GM21528 (cell line): ENCODE results near the gene RNASEH2C.
A peak's percentile ranks its signal among the peaks of the same experiment; 100 is the strongest.
"Not testable (repeated sequence)": the region's sequence is repeated elsewhere in the genome, so short reads cannot be mapped to it uniquely, and the experiment has no call there.

Experiments
- ATAC-seq: cut with Tn5 transposase; IDR thresholded peaks from one replicate; pipeline ENCODE4 v1.9.1; 2021; ENCODE audit warnings: mild to moderate bottlenecking, moderate library complexity; ENCODE audit not compliant: unreplicated experiment, low FRiP score

The RNASEH2C gene

DNA sequence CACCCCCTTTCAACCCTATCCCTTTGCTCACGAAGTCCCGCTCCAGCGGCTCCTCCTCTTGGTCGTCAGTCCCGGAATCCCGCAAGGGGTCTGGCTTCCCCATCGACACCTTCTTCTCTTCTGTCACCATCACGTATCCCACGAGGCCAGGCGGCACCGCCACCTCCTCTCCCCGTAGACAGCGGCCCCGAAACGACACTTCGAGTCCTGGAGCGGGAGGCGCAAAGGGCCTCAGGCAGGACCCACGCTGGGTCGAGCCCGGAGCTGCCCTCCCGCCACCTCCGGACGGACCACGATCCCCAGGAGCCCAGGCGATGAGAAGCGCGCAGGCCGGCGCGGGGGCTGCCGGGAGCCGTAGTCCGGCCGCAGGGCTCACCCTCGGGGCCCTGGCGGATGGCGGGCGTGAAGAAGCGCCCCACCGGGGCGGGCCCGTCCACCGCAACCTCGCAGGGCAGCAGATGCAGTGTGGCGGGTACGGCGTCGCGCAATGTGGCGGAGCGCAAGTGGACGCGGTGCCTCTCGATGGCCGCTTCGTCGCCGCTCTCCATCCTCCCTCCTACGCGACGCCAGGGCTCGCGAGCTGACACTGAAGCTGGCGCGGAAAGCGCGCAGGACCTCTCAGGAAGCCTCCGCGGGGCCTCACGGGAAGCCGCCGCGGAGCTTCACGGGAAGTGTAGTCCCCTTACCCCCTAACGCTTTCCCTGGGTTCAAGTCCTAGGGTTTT, at the start of gene RNASEH2C:
RNASEH2C (minus strand) TSS at position 588 of the 724 bp plus-strand sequence; CDS start at position 548, 40 bp downstream.
- peak; percentile 52 for ATAC-seq

- ATAC-seq, result not testable (repeated sequence)
Observed at GRCh38 chr11:65767806-65768205, 47.2 kb upstream of the RNASEH2C start.

DNA sequence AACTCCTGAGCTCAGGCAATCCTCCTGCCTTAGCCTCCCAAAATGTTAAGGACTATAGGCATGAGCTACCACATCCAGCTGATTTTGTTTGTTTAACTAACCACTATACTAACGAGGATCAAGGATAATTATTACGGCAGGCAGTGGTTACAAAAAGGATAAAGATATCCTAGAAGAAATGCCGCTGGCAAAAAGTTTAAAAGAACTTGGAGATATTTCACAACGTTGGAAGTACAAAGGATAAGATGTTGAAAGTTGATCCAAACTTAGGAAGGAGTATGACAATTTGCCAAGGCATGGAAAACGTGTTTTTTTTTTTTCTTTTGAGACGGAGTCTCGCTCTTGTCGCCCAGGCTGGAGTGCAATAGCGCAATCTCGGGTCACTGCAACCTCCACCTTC, 46.8 kb upstream of the RNASEH2C start:
- no peak for ATAC-seq

GRCh38 chr11:65766535-65766934, 45.9 kb upstream of the RNASEH2C start:
- ATAC-seq, result no peak

- no peak for ATAC-seq
Observed at GRCh38 chr11:65764434-65764833, 43.8 kb upstream of the RNASEH2C start.

DNA sequence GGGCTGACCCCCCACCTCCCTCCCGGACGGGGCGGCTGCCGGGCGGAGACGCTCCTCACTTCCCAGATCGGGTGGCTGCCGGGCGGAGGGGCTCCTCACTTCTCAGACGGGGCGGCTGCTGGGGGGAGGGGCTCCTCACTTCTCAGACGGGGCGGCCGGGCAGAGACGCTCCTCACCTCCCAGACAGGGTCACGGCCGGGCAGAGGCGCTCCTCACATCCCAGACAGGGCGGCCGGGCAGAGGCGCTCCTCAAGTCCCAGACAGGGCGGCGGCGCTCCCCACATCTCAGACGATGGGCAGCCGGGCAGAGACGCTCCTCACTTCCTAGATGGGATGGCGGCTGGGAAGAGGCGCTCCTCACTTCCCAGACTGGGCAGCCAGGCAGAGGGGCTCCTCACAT, 42.2 kb upstream of the RNASEH2C start:
- ATAC-seq, result not testable (repeated sequence)

DNA sequence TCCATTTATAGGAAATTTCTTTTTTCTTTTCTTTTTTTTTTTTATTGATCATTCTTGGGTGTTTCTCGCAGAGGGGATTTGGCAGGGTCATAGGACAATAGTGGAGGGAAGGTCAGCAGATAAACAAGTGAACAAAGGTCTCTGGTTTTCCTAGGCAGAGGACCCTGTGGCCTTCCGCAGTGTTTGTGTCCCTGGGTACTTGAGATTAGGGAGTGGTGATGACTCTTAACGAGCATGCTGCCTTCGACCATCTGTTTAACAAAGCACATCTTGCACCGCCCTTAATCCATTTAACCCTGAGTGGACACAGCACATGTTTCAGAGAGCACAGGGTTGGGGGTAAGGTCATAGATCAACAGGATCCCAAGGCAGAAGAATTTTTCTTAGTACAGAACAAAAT, 41.6 kb upstream of the RNASEH2C start:
- ATAC-seq, result not testable (repeated sequence)

DNA sequence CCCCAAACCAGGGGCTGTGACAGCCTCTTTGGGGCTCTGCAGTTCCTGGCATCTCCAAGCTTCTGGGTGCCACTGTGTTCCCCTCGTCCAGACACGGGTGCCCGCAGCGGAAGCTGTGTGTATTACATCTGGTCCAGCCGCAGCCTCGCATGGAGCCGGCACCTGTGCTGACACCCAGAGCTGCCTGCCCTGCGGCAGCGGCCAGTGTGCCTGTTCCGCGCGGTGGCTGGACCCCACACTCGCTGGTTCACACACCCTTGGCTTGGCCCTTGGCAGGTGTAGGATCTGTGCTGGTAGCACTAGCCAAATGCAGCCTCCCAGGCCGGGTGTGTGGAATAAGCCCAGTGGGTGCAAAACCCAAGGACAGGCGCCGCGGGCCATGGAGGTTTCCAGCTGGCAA, 24.5 kb upstream of the RNASEH2C start:
- ATAC-seq, result no peak

- no peak for ATAC-seq
Observed at GRCh38 chr11:65744699-65745042, 24.1 kb upstream of the RNASEH2C start.

DNA sequence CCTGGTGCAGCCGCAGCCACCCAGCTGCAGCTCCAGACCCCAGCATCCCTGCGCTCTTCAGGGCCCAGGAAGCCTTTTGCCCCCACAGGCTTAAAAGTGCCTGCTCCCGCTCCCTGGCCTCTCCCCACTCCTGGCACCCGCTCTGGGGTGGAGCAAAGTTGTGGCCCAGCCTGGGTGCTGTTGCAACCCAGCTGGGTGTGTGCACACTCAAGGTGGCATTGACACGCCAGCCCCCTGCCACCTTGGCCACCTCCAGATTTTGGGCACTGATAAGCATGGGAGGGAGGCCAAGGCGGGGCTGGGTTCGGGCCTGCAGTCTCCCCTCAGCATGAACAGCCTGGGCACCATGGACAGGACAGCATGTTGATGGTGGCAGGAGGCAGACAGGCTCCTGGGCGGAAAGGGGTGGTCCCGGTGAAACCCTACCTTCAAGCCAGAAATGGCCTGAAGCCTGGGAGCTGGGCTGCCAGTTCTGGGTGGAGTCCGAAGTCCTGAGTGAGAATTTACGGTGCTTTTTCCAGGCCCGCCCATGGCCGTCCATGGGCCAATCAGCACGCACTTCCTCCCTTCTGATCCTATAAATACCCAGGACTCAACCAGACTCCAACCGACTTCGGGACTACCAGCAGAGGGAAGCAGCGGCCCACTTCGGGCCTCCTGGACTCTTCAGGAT, 23.6 kb upstream of the RNASEH2C start:
- no peak for ATAC-seq

GRCh38 chr11:65743681-65744025, 23.1 kb upstream of the RNASEH2C start:
- no peak for ATAC-seq

DNA sequence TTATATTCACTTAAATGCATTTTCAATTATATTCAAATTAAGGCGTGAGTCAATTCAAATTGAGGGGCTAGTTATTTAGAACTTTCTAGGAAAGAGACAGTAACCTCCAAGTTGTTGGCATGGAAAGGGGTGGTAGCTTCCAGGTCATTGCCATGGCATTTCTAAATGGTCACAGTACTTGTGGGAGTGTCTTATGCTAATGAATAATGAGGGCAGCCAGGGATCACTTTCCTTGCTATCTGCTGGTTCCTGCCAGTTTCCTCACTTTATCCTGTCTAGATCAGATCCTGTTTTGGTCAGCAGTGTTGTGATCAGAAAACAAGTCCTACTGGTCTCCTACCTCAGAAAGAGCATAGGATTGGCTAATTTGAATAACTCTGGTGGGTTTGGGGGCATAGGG, 21.8 kb upstream of the RNASEH2C start:
- no peak for ATAC-seq

GRCh38 chr11:65741185-65741584, 20.6 kb upstream of the RNASEH2C start:
- no peak for ATAC-seq

DNA sequence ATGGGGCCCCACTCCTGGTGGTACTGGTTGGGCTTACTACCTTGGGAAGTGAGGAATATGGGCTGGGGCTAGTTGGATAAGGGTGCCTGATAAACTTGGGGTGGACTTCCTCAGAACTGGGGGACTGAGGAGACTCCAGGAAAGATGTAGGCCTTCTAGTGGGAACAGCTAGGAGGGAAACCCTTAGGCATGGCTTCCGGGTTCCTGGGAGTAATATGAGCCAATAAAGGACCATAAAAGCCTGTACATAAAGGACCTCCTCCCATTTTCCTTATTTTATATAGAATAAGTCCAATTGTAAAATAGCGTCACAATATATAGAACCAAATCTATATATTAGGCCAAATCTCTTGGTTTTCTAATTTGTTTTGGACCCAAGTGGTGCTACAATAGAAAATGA, 18.4 kb upstream of the RNASEH2C start:
- ATAC-seq, result no peak

DNA sequence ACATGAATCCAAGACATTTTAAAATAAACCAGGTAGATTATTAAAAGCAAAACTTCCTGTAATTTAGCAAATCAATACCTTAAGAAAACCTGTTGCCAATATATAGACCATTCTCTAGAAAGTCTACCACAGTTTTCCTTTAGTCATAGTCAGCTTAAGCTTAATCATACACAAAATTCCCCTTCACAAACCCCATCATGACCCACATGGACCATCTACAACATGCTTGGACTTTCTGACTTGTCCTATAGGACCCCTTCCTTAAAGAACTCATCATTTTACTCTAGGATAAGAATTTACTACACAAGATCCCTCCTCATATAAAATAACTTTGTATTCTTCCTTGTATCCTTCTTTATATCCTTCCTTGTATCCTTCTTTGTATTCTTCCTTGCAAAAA, 16.2 kb upstream of the RNASEH2C start:
- no peak for ATAC-seq

DNA sequence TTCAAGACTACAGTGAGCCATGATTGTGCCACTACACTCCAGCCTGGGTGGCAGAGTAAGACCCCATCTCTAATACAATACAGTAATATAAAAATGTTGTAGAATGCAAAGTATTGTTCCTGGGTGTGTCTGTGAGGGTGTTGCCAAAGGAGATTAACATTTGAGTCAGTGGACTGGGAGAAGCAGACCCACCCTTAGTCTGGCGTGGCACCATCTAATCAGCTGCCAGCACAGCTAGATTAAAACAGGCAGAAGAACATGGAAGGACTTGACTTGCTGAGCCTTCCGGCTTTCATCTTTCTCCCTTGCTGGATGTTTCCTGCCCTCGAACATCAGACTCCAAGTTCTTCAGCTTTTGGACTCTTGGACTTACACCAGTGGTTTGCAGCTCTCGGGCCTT, 14.5 kb upstream of the RNASEH2C start:
- ATAC-seq, result not testable (repeated sequence)

- no peak for ATAC-seq
Observed at GRCh38 chr11:65730461-65730860, 9.9 kb upstream of the RNASEH2C start.

DNA sequence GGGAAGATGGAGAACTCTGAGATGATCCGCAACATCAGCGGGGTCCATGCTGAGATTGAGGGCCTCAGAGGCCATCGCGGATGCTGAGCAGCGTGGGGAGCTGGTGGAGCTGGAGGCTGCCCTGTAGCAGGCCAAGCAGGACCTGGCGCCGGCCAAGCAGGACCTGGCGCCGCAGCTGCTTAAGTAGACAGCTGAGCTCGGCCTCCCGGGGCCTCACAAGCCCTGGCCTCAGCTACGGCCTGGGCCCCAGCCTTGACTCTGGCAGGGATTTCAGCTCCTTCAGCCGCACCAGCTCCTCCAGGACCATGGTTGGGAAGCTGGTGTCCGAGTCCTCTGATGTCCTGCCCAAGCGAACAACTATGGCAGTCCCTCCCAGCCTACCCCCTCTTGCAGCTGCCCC, 7.3 kb upstream of the RNASEH2C start:
- no peak for ATAC-seq

DNA sequence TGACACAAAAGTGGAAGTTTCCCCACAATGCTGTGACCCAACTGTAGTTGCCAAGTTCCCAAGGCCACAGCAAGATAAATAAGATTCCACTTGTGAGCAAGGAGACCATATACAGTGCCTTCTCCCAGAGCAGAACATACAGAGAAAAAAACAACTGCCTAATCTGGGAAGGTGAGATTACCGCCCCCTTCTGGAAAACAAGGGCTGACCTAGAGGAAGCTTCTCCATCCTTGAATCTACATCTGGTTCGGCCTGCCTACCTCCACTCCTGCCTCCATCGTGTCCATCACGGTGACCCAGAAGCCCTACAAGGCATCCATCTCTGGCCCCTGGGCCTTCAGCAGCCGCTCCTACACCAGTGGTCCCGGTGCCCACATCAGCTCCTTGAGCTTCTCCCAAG, 6.1 kb upstream of the RNASEH2C start:
- no peak for ATAC-seq

GRCh38 chr11:65722261-65722660, 1.7 kb upstream of the RNASEH2C start:
- no peak for ATAC-seq

DNA sequence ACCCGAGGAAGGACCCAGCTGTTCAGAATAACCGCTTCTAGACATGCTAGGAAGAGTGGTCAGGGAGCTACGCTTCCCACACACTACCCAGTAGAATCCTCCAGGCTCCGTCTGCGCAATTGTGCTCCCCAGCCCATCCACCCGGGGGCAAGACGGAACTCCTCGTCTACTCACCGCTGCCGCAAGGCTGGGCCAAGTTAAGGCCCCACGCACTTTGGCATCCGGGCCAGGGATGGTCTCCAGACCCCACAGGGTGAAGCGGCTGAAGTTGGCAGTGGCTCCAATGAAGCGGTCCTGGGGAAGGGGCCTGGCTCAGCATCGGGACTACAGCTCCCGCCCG, 757 bp downstream of the RNASEH2C start:
- ATAC-seq, result no peak

GRCh38 chr11:65718964-65719492, 1.6 kb downstream of the RNASEH2C start:
- no peak for ATAC-seq
